ENCODE data around the gene HIBADH. TPM values are rescaled to one million over a fixed set of nuclear protein-coding genes. Genes with fewer than 3 reads are reported as not detected.

Gene HIBADH
- total RNA-seq, 2 experiments from 2014 or later = 18.5 to 19.8 TPM

DNA sequence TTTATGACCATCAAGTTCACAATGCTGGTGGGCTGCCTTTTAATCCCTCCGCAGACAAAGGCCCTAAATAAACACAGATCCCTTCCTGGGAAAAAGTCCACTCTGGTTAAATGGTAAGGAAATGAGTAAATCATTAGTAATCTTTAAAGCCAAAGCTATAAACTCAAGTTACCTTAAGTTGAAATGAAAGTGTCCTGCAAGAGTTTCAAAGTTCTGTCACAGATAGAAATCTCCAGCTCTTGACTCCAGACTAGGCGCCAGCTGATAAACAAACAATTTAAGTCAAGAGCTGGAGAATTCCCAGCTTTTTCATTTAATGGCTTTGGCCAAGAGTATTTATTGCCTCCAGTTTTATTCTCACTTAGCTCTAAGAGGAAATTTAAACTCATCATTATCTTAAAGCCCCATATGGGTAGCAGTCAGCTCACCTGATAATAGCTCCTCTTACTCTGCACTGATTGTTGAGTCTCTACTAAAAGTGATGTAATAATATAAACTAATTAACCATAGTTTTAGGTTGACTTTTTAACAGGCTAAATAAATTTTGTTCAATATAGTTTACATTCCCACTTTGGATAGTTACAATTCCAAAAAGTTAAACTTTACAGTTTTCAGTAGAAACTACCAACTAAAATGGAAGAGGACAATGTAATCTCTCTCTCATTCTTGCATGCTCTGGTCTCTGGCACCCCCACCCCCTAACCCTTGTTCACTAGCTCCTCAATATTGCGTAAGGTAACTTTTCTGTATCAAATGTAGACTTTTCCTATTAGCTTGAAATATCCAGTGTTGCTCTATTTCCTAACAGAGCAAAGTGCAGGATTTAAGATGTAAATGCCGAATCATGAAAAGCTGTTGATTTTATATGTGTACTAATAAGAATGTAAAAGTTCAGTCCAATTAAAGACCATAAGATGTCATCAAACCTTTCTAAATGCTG is 56.1 kb downstream of the HIBADH start:
- Mint-ChIP-seq H3K27ac (no peak overlapping the region), H3K36me3 (peaks cover 3% of the 10 kb centered on the region), H3K4me3 (no peak overlapping the region), H3K9me3 (no peaks in the 10 kb centered on the region), H3K27me3 (no peaks in the 10 kb centered on the region), H3K4me1 (peaks cover 4% of the 10 kb centered on the region)
- no peak for DNase-seq

GRCh38 chr7:27605689-27606269 is 56.9 kb downstream of the HIBADH start:
- H3K27ac Mint-ChIP-seq = no peak overlapping the region
- no peak for DNase-seq
- H3K36me3 Mint-ChIP-seq = peaks cover 5% of the 10 kb centered on the region
- no peaks in the 10 kb centered on the region for H3K27me3 Mint-ChIP-seq
- H3K9me3 Mint-ChIP-seq = no peaks in the 10 kb centered on the region
- H3K4me3 Mint-ChIP-seq = no peak overlapping the region
- H3K4me1 Mint-ChIP-seq = peaks cover 4% of the 10 kb centered on the region

GRCh38 chr7:27605283-27605682 is 57.4 kb downstream of the HIBADH start:
- no peak overlapping the region for H3K27ac Mint-ChIP-seq
- no peaks in the 10 kb centered on the region for H3K9me3 Mint-ChIP-seq

GRCh38 chr7:27603813-27604212 is 58.9 kb downstream of the HIBADH start:
- no peaks in the 10 kb centered on the region for H3K9me3 Mint-ChIP-seq
- peaks cover 6% of the 10 kb centered on the region for H3K36me3 Mint-ChIP-seq
- no peak overlapping the region for H3K4me3 Mint-ChIP-seq
- DNase-seq = no peak
- H3K4me1 Mint-ChIP-seq = no peaks in the 10 kb centered on the region
- no peaks in the 10 kb centered on the region for H3K27me3 Mint-ChIP-seq
- H3K27ac Mint-ChIP-seq = no peak overlapping the region

More at GRCh38 chr7:27605283-27605682, 57.4 kb downstream of the HIBADH start:
- no peak overlapping the region for H3K4me3 Mint-ChIP-seq
- no peaks in the 10 kb centered on the region for H3K27me3 Mint-ChIP-seq
- H3K36me3 Mint-ChIP-seq = peaks cover 5% of the 10 kb centered on the region
- no peak for DNase-seq
- peaks cover under 1% of the 10 kb centered on the region for H3K4me1 Mint-ChIP-seq

DNA sequence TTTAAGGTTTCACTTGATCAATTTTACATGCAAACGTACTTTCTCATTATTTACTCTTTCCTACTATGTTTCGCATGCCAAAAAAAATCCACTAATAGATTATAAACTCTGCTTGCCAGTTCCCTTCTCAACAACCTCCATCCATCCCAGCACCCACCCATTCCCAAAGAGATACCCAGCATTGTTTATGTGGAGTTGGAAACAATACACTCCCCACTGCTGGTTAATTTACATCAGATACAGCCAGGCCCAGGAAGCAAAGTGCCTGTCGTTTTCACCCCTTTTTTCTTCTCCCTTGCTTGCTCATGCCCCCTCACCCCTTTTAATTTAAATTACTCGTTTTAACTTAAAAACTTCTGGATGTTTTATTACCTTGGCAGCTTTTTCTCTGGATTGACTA is 59.9 kb downstream of the HIBADH start:
- DNase-seq = no peak
- H3K27ac Mint-ChIP-seq = no peak overlapping the region
- H3K4me3 Mint-ChIP-seq = no peak overlapping the region
- H3K4me1 Mint-ChIP-seq = no peaks in the 10 kb centered on the region
- H3K36me3 Mint-ChIP-seq = peaks cover 11% of the 10 kb centered on the region
- H3K27me3 Mint-ChIP-seq = no peaks in the 10 kb centered on the region
- H3K9me3 Mint-ChIP-seq = no peaks in the 10 kb centered on the region

DNA sequence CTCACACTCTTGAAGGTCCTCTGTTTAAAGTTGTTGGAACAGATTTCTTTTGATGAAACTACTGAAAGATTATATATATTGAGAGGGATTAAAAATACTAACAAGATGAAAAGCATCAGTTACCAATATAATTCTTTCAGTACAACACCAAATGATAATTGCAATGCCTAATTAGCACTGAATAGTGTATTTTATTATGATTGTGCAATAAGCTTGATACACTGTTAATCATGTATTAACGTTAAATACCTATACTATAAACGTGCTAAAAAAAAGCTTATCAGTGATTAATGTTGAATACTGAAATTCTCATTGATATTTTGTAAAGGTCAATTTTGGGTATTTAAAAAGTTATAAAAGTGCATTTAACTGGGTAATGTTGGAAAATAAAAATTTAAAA is 61.5 kb downstream of the HIBADH start:
- no peak for DNase-seq
- no peaks in the 10 kb centered on the region for H3K4me1 Mint-ChIP-seq
- peaks cover 11% of the 10 kb centered on the region for H3K36me3 Mint-ChIP-seq
- no peak overlapping the region for H3K4me3 Mint-ChIP-seq
- no peaks in the 10 kb centered on the region for H3K9me3 Mint-ChIP-seq
- H3K27ac Mint-ChIP-seq = no peak overlapping the region
- no peaks in the 10 kb centered on the region for H3K27me3 Mint-ChIP-seq

GRCh38 chr7:27600247-27600646 is 62.4 kb downstream of the HIBADH start:
- H3K4me1 Mint-ChIP-seq = no peaks in the 10 kb centered on the region
- H3K27me3 Mint-ChIP-seq = no peaks in the 10 kb centered on the region
- H3K36me3 Mint-ChIP-seq = peaks cover 11% of the 10 kb centered on the region
- no peak overlapping the region for H3K27ac Mint-ChIP-seq
- H3K4me3 Mint-ChIP-seq = no peak overlapping the region
- no peak for DNase-seq
- H3K9me3 Mint-ChIP-seq = no peaks in the 10 kb centered on the region

- H3K4me3 Mint-ChIP-seq = no peak overlapping the region
- no peak overlapping the region for H3K27ac Mint-ChIP-seq
- peaks cover 12% of the 10 kb centered on the region for H3K36me3 Mint-ChIP-seq
- peaks cover under 1% of the 10 kb centered on the region for H3K4me1 Mint-ChIP-seq
- no peaks in the 10 kb centered on the region for H3K9me3 Mint-ChIP-seq
- no peak for DNase-seq
- no peaks in the 10 kb centered on the region for H3K27me3 Mint-ChIP-seq
Measured at GRCh38 chr7:27595009-27595408, 67.7 kb downstream of the HIBADH start.

DNA sequence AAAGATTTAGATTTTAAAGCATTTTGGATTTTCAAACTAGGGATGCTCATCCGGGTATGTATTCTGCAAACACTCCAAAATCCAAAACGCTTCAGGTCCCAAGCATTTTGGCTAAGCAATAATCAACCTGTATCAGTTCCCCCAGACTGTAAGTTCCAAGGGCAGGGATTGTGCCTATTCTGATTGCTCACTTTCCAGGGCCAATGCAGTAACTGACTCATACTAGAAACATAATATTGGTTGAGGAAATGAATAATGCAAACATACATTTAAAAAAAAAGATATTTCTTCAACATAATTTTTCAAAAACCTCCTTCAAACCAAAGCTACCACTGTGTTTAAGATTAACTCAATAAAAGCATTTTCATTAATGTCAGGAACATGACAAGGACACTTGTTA is 69.5 kb downstream of the HIBADH start:
- no peak overlapping the region for H3K27ac Mint-ChIP-seq
- H3K4me1 Mint-ChIP-seq = peaks cover 6% of the 10 kb centered on the region
- no peak for DNase-seq
- no peaks in the 10 kb centered on the region for H3K27me3 Mint-ChIP-seq
- no peak overlapping the region for H3K4me3 Mint-ChIP-seq
- H3K9me3 Mint-ChIP-seq = no peaks in the 10 kb centered on the region
- H3K36me3 Mint-ChIP-seq = peaks cover 7% of the 10 kb centered on the region

- H3K9me3 Mint-ChIP-seq = no peaks in the 10 kb centered on the region
- no peak for DNase-seq
- peaks cover 10% of the 10 kb centered on the region for H3K36me3 Mint-ChIP-seq
- H3K4me1 Mint-ChIP-seq = peaks cover 6% of the 10 kb centered on the region
- H3K27ac Mint-ChIP-seq = no peak overlapping the region
- no peaks in the 10 kb centered on the region for H3K27me3 Mint-ChIP-seq
- no peak overlapping the region for H3K4me3 Mint-ChIP-seq
Measured at GRCh38 chr7:27590416-27590815, 72.3 kb downstream of the HIBADH start.

GRCh38 chr7:27587429-27587828 is 75.3 kb downstream of the HIBADH start:
- DNase-seq = no peak
- Mint-ChIP-seq H3K4me1 (peaks cover 6% of the 10 kb centered on the region), H3K4me3 (no peak overlapping the region), H3K9me3 (no peaks in the 10 kb centered on the region), H3K27me3 (no peaks in the 10 kb centered on the region), H3K36me3 (peaks cover 12% of the 10 kb centered on the region), H3K27ac (no peak overlapping the region)

DNA sequence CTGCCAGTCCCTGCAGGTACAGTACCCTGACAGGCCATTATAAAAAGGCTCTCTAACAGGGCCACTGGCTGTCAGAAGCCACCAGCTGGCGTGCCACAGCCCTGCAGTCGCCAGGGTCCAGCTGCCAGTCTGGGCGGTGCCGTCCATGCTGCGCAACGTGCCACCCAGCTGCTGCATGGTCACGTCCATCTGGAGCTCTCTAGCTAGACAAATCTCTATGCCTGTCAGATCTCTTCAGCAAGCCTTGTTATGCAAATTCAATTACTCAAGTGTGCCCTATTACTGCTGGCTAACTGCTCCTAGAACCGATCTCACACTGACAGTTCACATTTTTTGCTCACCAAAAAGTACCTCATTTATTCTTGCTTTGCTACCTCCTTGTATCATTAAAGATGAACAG is 75.9 kb downstream of the HIBADH start:
- DNase-seq = no peak
- H3K9me3 Mint-ChIP-seq = no peaks in the 10 kb centered on the region
- no peaks in the 10 kb centered on the region for H3K27me3 Mint-ChIP-seq
- no peak overlapping the region for H3K27ac Mint-ChIP-seq
- H3K4me3 Mint-ChIP-seq = no peak overlapping the region
- H3K36me3 Mint-ChIP-seq = peaks cover 9% of the 10 kb centered on the region
- H3K4me1 Mint-ChIP-seq = peaks cover 6% of the 10 kb centered on the region

DNA sequence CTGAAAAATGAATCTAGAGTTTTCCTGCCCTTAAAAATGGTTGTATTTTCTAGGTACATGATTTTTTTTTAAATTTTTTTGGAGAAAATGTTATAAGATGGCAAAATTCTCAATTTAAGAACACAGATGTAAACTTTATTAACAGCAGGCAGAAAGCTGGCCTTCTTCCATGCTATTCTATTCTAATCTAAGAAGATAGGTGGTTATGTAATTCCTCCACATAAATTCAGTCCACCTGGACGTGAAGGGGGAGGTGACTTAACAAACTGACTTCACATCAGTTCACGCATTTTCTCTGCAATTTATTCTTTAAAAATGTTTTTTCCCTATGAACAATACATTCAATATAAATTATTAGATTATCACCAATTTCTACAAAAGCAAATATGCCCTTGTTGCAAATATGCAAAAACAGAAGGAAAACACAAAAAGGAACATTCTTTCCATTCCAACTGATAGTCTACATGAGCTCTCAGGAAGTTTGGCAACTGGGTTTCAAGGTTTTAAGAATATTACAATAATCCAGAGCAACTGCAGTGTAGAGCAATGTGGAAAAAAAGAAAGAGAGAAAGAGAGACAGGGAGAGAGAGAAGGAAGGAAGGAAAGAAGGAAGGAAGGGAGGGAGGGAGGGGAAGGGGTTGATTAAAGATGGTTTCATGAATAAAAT is 76.8 kb downstream of the HIBADH start:
- no peaks in the 10 kb centered on the region for H3K9me3 Mint-ChIP-seq
- no peak overlapping the region for H3K4me3 Mint-ChIP-seq
- DNase-seq = no peak
- H3K36me3 Mint-ChIP-seq = peaks cover 5% of the 10 kb centered on the region
- no peak overlapping the region for H3K27ac Mint-ChIP-seq
- H3K27me3 Mint-ChIP-seq = no peaks in the 10 kb centered on the region
- H3K4me1 Mint-ChIP-seq = peaks cover 6% of the 10 kb centered on the region

- no peak overlapping the region for H3K4me3 Mint-ChIP-seq
- no peaks in the 10 kb centered on the region for H3K27me3 Mint-ChIP-seq
- H3K36me3 Mint-ChIP-seq = peaks cover 3% of the 10 kb centered on the region
- H3K27ac Mint-ChIP-seq = no peak overlapping the region
- no peak for DNase-seq
- H3K4me1 Mint-ChIP-seq = no peaks in the 10 kb centered on the region
- H3K9me3 Mint-ChIP-seq = no peaks in the 10 kb centered on the region
Measured at GRCh38 chr7:27581906-27582305, 80.8 kb downstream of the HIBADH start.

GRCh38 chr7:27581119-27581518 is 81.6 kb downstream of the HIBADH start:
- no peak overlapping the region for H3K27ac Mint-ChIP-seq
- H3K27me3 Mint-ChIP-seq = no peaks in the 10 kb centered on the region
- H3K4me3 Mint-ChIP-seq = no peak overlapping the region
- H3K36me3 Mint-ChIP-seq = peaks cover 3% of the 10 kb centered on the region
- DNase-seq = no peak
- no peaks in the 10 kb centered on the region for H3K9me3 Mint-ChIP-seq
- H3K4me1 Mint-ChIP-seq = no peaks in the 10 kb centered on the region

Measured in activated naive CD8-positive, alpha-beta T cell treated with anti-CD3 and anti-CD28 coated beads for 36 hours (primary cell).